Smooth muscle cell (in vitro differentiated cells): ENCODE results near the gene PTPRM. TPM values are rescaled to one million over a fixed set of nuclear protein-coding genes. Genes with fewer than 3 reads are reported as not detected.

ENCODE experiments used
- DNase-seq: peaks from one replicate; lab custom pipeline; 2025; ENCODE audit not compliant: unreplicated experiment; lab: John Stamatoyannopoulos, UW
- H2AFZ ChIP-seq: fragments of 200-600 bp; sonication (generic); 2 replicates; pipeline ENCODE4 v1.6.0; 2016; ENCODE audit warnings: antibody characterized with exemption, low read depth, mild to moderate bottlenecking
- H3F3A ChIP-seq: fragments of 200-600 bp; sonication (generic); 2 replicates; pipeline ENCODE4 v1.6.0; 2017; ENCODE audit warnings: antibody characterized with exemption, low read depth
- H3K27ac ChIP-seq: fragments of 200-600 bp; sonication (generic); 2 replicates; pipeline ENCODE4 v1.5.1; 2016; ENCODE audit warnings: low read depth, mild to moderate bottlenecking
- H3K27me3 ChIP-seq: fragments of 200-600 bp; sonication (generic); 2 replicates; pipeline ENCODE4 v1.6.1; 2016; ENCODE audit warnings: low read depth, mild to moderate bottlenecking
- H3K36me3 ChIP-seq: fragments of 200-600 bp; sonication (generic); 2 replicates; pipeline ENCODE4 v1.5.1; 2016; ENCODE audit warnings: low read depth
- H3K4me1 ChIP-seq: fragments of 200-600 bp; sonication (generic); 2 replicates; pipeline ENCODE4 v1.5.1; 2016; ENCODE audit warnings: low read depth
- H3K4me2 ChIP-seq: fragments of 200-600 bp; sonication (generic); 2 replicates; pipeline ENCODE4 v1.6.0; 2016; ENCODE audit warnings: mild to moderate bottlenecking
- H3K4me3 ChIP-seq: fragments of 200-600 bp; sonication (generic); 2 replicates; pipeline ENCODE4 v1.5.1; 2016; ENCODE audit warnings: mild to moderate bottlenecking
- H3K79me2 ChIP-seq: fragments of 200-600 bp; sonication (generic); 2 replicates; pipeline ENCODE4 v1.6.0; 2016; ENCODE audit warnings: low read depth, mild to moderate bottlenecking
- H3K9ac ChIP-seq: fragments of 200-600 bp; sonication (generic); 2 replicates; pipeline ENCODE4 v1.6.0; 2016; ENCODE audit warnings: low read depth
- H3K9me3 ChIP-seq: fragments of 200-600 bp; sonication (generic); replicated peaks from 2 replicates; pipeline ENCODE4 v1.5.1; 2016; ENCODE audit warnings: low read depth
- H4K20me1 ChIP-seq: fragments of 200-600 bp; sonication (generic); 2 replicates; pipeline ENCODE4 v1.6.0; 2016; ENCODE audit warnings: low read depth
- CTCF ChIP-seq: fragments of 200-600 bp; sonication (generic); IDR thresholded peaks from 2 replicates; pipeline ENCODE4 v1.5.1; 2017; ENCODE audit warnings: borderline replicate concordance, mild to moderate bottlenecking, antibody characterized with exemption; ENCODE audit not compliant: insufficient read depth, poor library complexity, severe bottlenecking
- WGBS: methylation state at CpG from one replicate; pipeline ENCODE4 v1.1.7; 2016; ENCODE audit warnings: low lambda C conversion rate; 5-methylcytosine and 5-hydroxymethylcytosine counted together
- polyA plus RNA-seq: library from polyadenylated mRNA; unstranded; fragments of >200 nt; fragmentation: Nextera tagmentation; extraction: Ambion mirVana; gene quantifications from 2 replicates; pipeline ENCODE4 v1.2.1, GENCODE V29; 2016
- total RNA-seq: library from RNA; depleted of rRNA; stranded (reverse); fragments of >200 nt; gene quantifications from 2 replicates; pipeline ENCODE4 v1.2.3, GENCODE V29; 2014

PTPRM gene
- total and polyA plus RNA-seq, 2 experiments from 2014 or later, result 57.5 to 115 TPM

- H2AFZ ChIP-seq, result no peak overlapping the region
- no peaks in the 10 kb centered on the region for H3K36me3 ChIP-seq
- WGBS, result 43% methylated on average over 3 of the region's 3 CpGs
- H4K20me1 ChIP-seq, result peaks cover 41% of the 10 kb centered on the region
- peak overlapping the region; percentile 70 for H3K4me2 ChIP-seq
- H3K27ac ChIP-seq, result peak overlapping the region; percentile 89
- H3K4me3 ChIP-seq, result no peak overlapping the region
- H3K27me3 ChIP-seq, result no peaks in the 10 kb centered on the region
- H3F3A ChIP-seq, result peaks cover 7% of the 10 kb centered on the region
- H3K79me2 ChIP-seq, result peaks cover 85% of the 10 kb centered on the region
- no peaks in the 10 kb centered on the region for H3K9me3 ChIP-seq
- peak overlapping the region; percentile 7 for H3K9ac ChIP-seq
- no peak for TF ChIP-seq CTCF
- peaks cover 52% of the 10 kb centered on the region for H3K4me1 ChIP-seq
- no peak for DNase-seq
These were observed 51.9 kb downstream of the PTPRM start for GRCh38 chr18:7618891-7619442.

- peaks cover 52% of the 10 kb centered on the region for H3K4me1 ChIP-seq
- H3K79me2 ChIP-seq, result peaks cover 86% of the 10 kb centered on the region
- no peaks in the 10 kb centered on the region for H3K36me3 ChIP-seq
- peaks cover 7% of the 10 kb centered on the region for H3F3A ChIP-seq
- H3K27ac ChIP-seq, result peak overlapping the region; percentile 89
- H3K4me2 ChIP-seq, result no peak overlapping the region
- H2AFZ ChIP-seq, result no peak overlapping the region
- no peak overlapping the region for H3K9ac ChIP-seq
- H3K27me3 ChIP-seq, result no peaks in the 10 kb centered on the region
- TF ChIP-seq CTCF, result no peak
- no peaks in the 10 kb centered on the region for H3K9me3 ChIP-seq
- WGBS, result 93% methylated on average over 7 of the region's 7 CpGs
- peaks cover 48% of the 10 kb centered on the region for H4K20me1 ChIP-seq
- no peak for DNase-seq
- no peak overlapping the region for H3K4me3 ChIP-seq
These were observed 52.6 kb downstream of the PTPRM start for GRCh38 chr18:7619676-7620075.

GRCh38 chr18:7622721-7623120 is 55.6 kb downstream of the PTPRM start:
- Histone ChIP-seq H3F3A (peaks cover 7% of the 10 kb centered on the region), H2AFZ (no peak overlapping the region), H3K4me3 (no peak overlapping the region), H4K20me1 (peaks cover 56% of the 10 kb centered on the region), H3K27me3 (no peaks in the 10 kb centered on the region), H3K9ac (no peak overlapping the region), H3K4me1 (peaks cover 38% of the 10 kb centered on the region), H3K9me3 (no peaks in the 10 kb centered on the region), H3K36me3 (no peaks in the 10 kb centered on the region), H3K79me2 (peaks cover 69% of the 10 kb centered on the region), H3K4me2 (no peak overlapping the region), H3K27ac (no peak overlapping the region)
- no peak for TF ChIP-seq CTCF
- no peak for DNase-seq

- WGBS, result 100% methylated on average over 1 of the region's 1 CpG
- Histone ChIP-seq H3K27ac (no peak overlapping the region), H3K9ac (no peak overlapping the region), H3K36me3 (no peaks in the 10 kb centered on the region), H3K27me3 (no peaks in the 10 kb centered on the region), H3K79me2 (peaks cover 79% of the 10 kb centered on the region), H3K4me2 (no peak overlapping the region), H3K9me3 (no peaks in the 10 kb centered on the region), H3K4me3 (no peak overlapping the region), H3F3A (peaks cover 7% of the 10 kb centered on the region), H3K4me1 (peaks cover 28% of the 10 kb centered on the region), H4K20me1 (peaks cover 53% of the 10 kb centered on the region), H2AFZ (no peak overlapping the region)
- TF ChIP-seq CTCF, result no peak
- DNase-seq, result no peak
These were observed 56.6 kb downstream of the PTPRM start for GRCh38 chr18:7623681-7624080.
